ENCODE results near the gene MAGI2. TPM values are rescaled to one million over a fixed set of nuclear protein-coding genes. Genes with fewer than 3 reads are reported as not detected.
A peak's percentile ranks its signal among the peaks of the same experiment; 100 is the strongest.

The MAGI2 gene
- total RNA-seq, 3 donors from 2014 or later: 9.8 to 22.7 (median 20.2) TPM

- Histone ChIP-seq H3K9me3 (no peaks in the 10 kb centered on the region), H3K4me1 (no peaks in the 10 kb centered on the region), H3K27ac (no peak overlapping the region), H3K27me3 (no peaks in the 10 kb centered on the region), H3K4me3 (no peak overlapping the region), H3K36me3 (no peaks in the 10 kb centered on the region)
- no peak for TF ChIP-seq POLR2AphosphoS5 (IDR thresholded peaks at IDR 0.05)
- TF ChIP-seq CTCF (IDR thresholded peaks at IDR 0.05): peak in 1 of 3 donors; percentile 20
- DNase-seq (ENCODE audit: low spot score in 2 of 2): no peak
- intact Hi-C loops (cut with DNase I; ENCODE audit: low total_unique reads): no loop called here
Measured at GRCh38 chr7:79282070-79282694, 171.3 kb downstream of the MAGI2 start.

GRCh38 chr7:79281426-79281825 is 172.0 kb downstream of the MAGI2 start:
- TF ChIP-seq POLR2A (IDR thresholded peaks at IDR 0.05) (no peak), CTCF (IDR thresholded peaks at IDR 0.05) (no peak), POLR2AphosphoS5 (IDR thresholded peaks at IDR 0.05) (no peak)
- Histone ChIP-seq H3K27me3 (no peaks in the 10 kb centered on the region), H3K9me3 (no peaks in the 10 kb centered on the region), H3K4me3 (no peak overlapping the region), H3K4me1 (no peaks in the 10 kb centered on the region), H3K36me3 (no peaks in the 10 kb centered on the region), H3K27ac (no peak overlapping the region)
- intact Hi-C loops (cut with DNase I; ENCODE audit: low total_unique reads): no loop called here
- no peak for DNase-seq (ENCODE audit: low spot score in 2 of 2)

- no peaks in the 10 kb centered on the region for H3K36me3 ChIP-seq
- no peak overlapping the region for H3K27ac ChIP-seq
- H3K4me3 ChIP-seq: no peak overlapping the region
- H3K4me1 ChIP-seq: no peaks in the 10 kb centered on the region
- intact Hi-C loops (cut with DNase I; ENCODE audit: low total_unique reads): no loop called here
- no peak for DNase-seq (ENCODE audit: low spot score in 2 of 2)
- TF ChIP-seq CTCF (IDR thresholded peaks at IDR 0.05) (no peak), POLR2AphosphoS5 (IDR thresholded peaks at IDR 0.05) (no peak), POLR2A (IDR thresholded peaks at IDR 0.05) (no peak)
- no peaks in the 10 kb centered on the region for H3K27me3 ChIP-seq
- H3K9me3 ChIP-seq: no peaks in the 10 kb centered on the region
Measured at GRCh38 chr7:79272938-79273337, 180.5 kb downstream of the MAGI2 start.

- no peak for TF ChIP-seq POLR2AphosphoS5 (IDR thresholded peaks at IDR 0.05)
- peak in 2 of 3 donors; percentile 37 to 55 for TF ChIP-seq CTCF (IDR thresholded peaks at IDR 0.05)
- DNase-seq (ENCODE audit: low spot score in 2 of 2): no peak
- no peaks in the 10 kb centered on the region for H3K36me3 ChIP-seq
- intact Hi-C loops (cut with DNase I; ENCODE audit: low total_unique reads): no loop called here
- no peaks in the 10 kb centered on the region for H3K9me3 ChIP-seq
- H3K4me3 ChIP-seq: no peak overlapping the region
- no peaks in the 10 kb centered on the region for H3K4me1 ChIP-seq
- no peaks in the 10 kb centered on the region for H3K27me3 ChIP-seq
- no peak overlapping the region for H3K27ac ChIP-seq
Measured at GRCh38 chr7:79272066-79272669, 181.3 kb downstream of the MAGI2 start.

- no peak overlapping the region for H3K27ac ChIP-seq
- no peaks in the 10 kb centered on the region for H3K4me1 ChIP-seq
- H3K27me3 ChIP-seq: no peaks in the 10 kb centered on the region
- TF ChIP-seq CTCF (IDR thresholded peaks at IDR 0.05): no peak
- TF ChIP-seq POLR2AphosphoS5 (IDR thresholded peaks at IDR 0.05): no peak
- no peak for TF ChIP-seq POLR2A (IDR thresholded peaks at IDR 0.05)
- intact Hi-C loops (cut with DNase I; ENCODE audit: low total_unique reads): no loop called here
- no peaks in the 10 kb centered on the region for H3K36me3 ChIP-seq
- no peaks in the 10 kb centered on the region for H3K9me3 ChIP-seq
- H3K4me3 ChIP-seq: no peak overlapping the region
- DNase-seq (ENCODE audit: low spot score in 2 of 2): no peak
Measured at GRCh38 chr7:79268730-79269129, 184.7 kb downstream of the MAGI2 start.

Data from breast epithelium (tissue), 4 donors.